ENCODE measurements around the gene IFNAR1.

GRCh38 chr21:33395891-33396331, 71.1 kb downstream of the IFNAR1 start:
- TF ChIP-seq CTCF (IDR thresholded peaks at IDR 0.05) (no peak), POLR2A (IDR thresholded peaks at IDR 0.05) (no peak), POLR2AphosphoS5 (IDR thresholded peaks at IDR 0.05) (no peak)

All from breast epithelium (tissue), 3 donors.